Motor neuron (in vitro differentiated cells): Measurements from ENCODE around the gene PLA1A. TPM values are rescaled to one million over a fixed set of nuclear protein-coding genes. Genes with fewer than 3 reads are reported as not detected.

Experiments
- ATAC-seq, 8 experiments: fragments of 200-7000 bp; cut with Tn5 transposase; replicated peaks in 6 of 8; 2 replicates each; pipeline ENCODE4 v1.8.0; 2021; ENCODE audit warnings: mild to moderate bottlenecking in 8 of 8, moderate library complexity in 8 of 8
- H3K27ac ChIP-seq, 2 donors: fragments of 250-450 bp; sonication (Bioruptor Pico); 2 replicates each; pipeline ENCODE4 v1.9.0; 2021; ENCODE audit warnings: antibody characterized with exemption in 2 of 2, mild to moderate bottlenecking in 2 of 2, moderate library complexity in 1 of 2
- H3K4me1 ChIP-seq, 2 donors: fragments of 250-450 bp; sonication (Bioruptor Pico); replicated peaks in 1 of 2; 2 replicates each; pipeline ENCODE4 v1.6.1; 2021; ENCODE audit warnings: antibody characterized with exemption in 2 of 2, mild to moderate bottlenecking in 2 of 2, moderate library complexity in 1 of 2
- H3K4me3 ChIP-seq, 5 donors: fragments of 250-450 bp; sonication (Bioruptor Pico); 2 replicates each; pipeline ENCODE4 v1.9.0; 2021; ENCODE audit warnings: antibody characterized with exemption in 5 of 5, mild to moderate bottlenecking in 5 of 5, moderate library complexity in 4 of 5
- WGBS, 10 experiments: fragments of 450-650 bp; shearing (Covaris generic); methylation state at CpG; one replicate each; pipeline ENCODE4 v1.0.0; 2022; 5-methylcytosine and 5-hydroxymethylcytosine counted together
- in situ Hi-C, 9 experiments: fragments of 400-800 bp; cut with MboI; loops; one replicate each; pipeline ENCODE4 v1.15.0; 2021; ENCODE audit warnings: low sequenced_read_pairs in 9 of 9, low pct_unique_long_range_greater_than_20kb in 2 of 9; ENCODE audit not compliant: unreplicated experiment in 9 of 9
- total RNA-seq, 8 experiments: library from RNA; unstranded; fragments of 300-600 nt; gene quantifications; 2 replicates each; pipeline versions ENCODE4 v1.2.3 to v1.2.4, GENCODE V29; 2022

The PLA1A gene
- total RNA-seq, 8 experiments from 2014 or later, result 0.93 TPM; not detected in 7

GRCh38 chr3:119625451-119626153 is 27.9 kb downstream of the PLA1A start:
- in situ Hi-C loops, result no loop called here
- no peak overlapping the region for H3K4me3 ChIP-seq
- WGBS, 10 experiments, result 20 to 100% (median 56%) methylated on average over 1 to 6 of the region's 8 CpGs; no CpG with 5 or more reads in 2 of the 10 experiments
- ATAC-seq, result peak in 5 of 8 experiments; percentile 4 to 49 (median 26)
- peaks cover 4 to 6% of the 10 kb centered on the region in 2 donors for H3K4me1 ChIP-seq
- no peak overlapping the region for H3K27ac ChIP-seq

DNA sequence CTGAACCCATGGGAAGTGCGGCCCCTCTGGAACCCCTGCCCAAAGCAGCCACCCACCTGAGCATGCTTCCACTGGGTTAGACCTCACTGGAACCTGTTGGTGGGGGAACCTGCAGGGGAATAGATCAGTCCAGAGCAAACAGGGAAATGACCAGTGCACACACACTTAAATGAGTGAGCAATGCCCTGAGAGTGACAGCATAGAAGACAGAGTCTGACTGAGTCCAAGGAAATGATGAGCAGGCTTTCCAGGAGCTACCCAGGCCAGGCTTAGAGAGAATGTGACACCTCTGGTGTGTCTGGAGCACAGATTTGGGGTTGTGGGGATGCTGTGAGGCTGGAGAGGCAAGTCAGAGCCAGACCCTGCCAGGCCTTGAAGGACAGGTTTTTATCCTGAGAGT is 28.5 kb downstream of the PLA1A start:
- peak in 1 of 8 experiments; percentile 16 for ATAC-seq
- 67% methylated on average over 1 of the region's 1 CpG; no CpG with 5 or more reads in 9 of the 10 experiments for WGBS, 10 experiments
- in situ Hi-C loops, result no loop called here

GRCh38 chr3:119627461-119627860 is 29.8 kb downstream of the PLA1A start:
- peaks cover 5 to 6% of the 10 kb centered on the region in 2 donors for H3K4me1 ChIP-seq
- WGBS, 10 experiments, result 37 to 93% (median 67%) methylated on average over 2 to 4 of the region's 8 CpGs; no CpG with 5 or more reads in 4 of the 10 experiments
- no peak for ATAC-seq
- no peak overlapping the region for H3K27ac ChIP-seq
- in situ Hi-C loops, result no loop called here
- H3K4me3 ChIP-seq, result no peak overlapping the region

More for the DNA sequence above, 28.5 kb downstream of the PLA1A start:
- peaks cover 5 to 6% of the 10 kb centered on the region in 2 donors for H3K4me1 ChIP-seq
- no peak overlapping the region for H3K27ac ChIP-seq
- no peak overlapping the region for H3K4me3 ChIP-seq

GRCh38 chr3:119628390-119628789 is 30.7 kb downstream of the PLA1A start:
- no peak for ATAC-seq
- WGBS, 10 experiments, result 57 to 100% (median 80%) methylated on average over 1 to 4 of the region's 4 CpGs; no CpG with 5 or more reads in 3 of the 10 experiments
- no peak overlapping the region for H3K4me3 ChIP-seq
- H3K4me1 ChIP-seq, result peaks cover 5 to 6% of the 10 kb centered on the region in 2 donors
- no peak overlapping the region for H3K27ac ChIP-seq
- in situ Hi-C loops, result no loop called here

- Histone ChIP-seq H3K27ac (no peak overlapping the region), H3K4me3 (no peak overlapping the region), H3K4me1 (peaks cover 5 to 6% of the 10 kb centered on the region in 2 donors)
- in situ Hi-C loops, result no loop called here
- 0 to 100% methylated on average over 1 of the region's 1 CpG; no CpG with 5 or more reads in 8 of the 10 experiments for WGBS, 10 experiments
- peak in 2 of 8 experiments; percentile 39 to 50 for ATAC-seq
Observed at GRCh38 chr3:119628816-119629445, 31.2 kb downstream of the PLA1A start.

DNA sequence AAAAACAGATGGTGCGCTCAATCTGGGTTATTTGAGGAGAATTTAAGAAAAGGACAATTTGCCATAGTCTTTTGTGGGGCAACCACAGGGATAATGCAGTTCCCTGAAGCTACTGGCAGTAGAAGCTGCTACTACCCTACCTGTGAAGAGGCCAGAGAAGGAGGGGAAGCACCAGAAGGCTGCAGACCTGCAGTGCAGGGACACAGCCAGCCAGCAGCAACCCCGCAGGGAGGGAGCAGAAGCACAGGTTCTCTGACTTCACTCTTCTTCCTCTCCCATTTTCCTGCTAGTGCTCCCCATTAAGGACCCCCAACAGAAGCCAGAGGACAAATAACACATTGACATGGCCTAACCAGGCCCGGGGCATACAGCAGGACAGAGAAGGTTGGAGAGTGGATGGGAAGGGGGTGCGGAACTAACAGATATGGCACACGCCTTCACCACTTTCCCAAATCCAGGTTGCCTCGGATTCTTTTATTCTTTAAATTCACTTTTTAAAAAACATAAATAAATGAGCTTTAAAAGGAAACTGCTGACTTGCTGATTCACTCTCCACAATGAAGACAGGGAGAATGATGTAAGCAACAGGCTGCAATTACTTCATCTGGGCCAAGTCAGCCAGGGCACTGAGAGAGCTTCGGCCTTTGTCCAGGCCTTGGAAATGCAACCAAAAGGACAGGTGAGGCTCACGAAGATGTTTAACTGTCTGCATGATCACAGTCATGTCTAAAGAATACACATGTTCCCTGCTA is 32.6 kb downstream of the PLA1A start:
- no peak overlapping the region for H3K27ac ChIP-seq
- 53 to 100% (median 87%) methylated on average over 1 to 8 of the region's 8 CpGs for WGBS, 10 experiments
- H3K4me3 ChIP-seq, result no peak overlapping the region
- in situ Hi-C loops, result no loop called here
- peak in 7 of 8 experiments; percentile 61 to 92 (median 83) for ATAC-seq
- peaks cover 5 to 6% of the 10 kb centered on the region in 2 donors for H3K4me1 ChIP-seq

DNA sequence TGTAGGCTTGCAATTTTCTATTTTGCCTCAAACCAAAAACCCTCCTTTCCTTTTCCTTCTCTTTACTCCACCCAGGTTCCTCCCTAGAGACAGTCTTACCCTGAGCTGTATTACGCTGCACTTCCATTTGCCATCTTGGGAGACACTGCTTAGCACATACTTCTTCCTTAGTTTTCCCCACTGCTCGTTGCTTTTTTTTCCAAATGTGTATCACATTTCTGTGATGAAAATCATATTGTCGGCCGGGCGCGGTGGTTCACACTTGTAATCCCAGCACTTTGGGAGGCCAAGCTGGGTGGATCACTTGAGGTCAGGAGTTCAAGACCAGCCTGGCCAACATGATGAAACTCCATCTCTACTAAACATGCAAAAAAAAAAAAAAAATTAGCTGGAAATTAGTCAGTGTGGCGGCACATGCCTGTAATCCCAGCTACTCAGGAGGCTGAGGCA is 33.2 kb downstream of the PLA1A start:
- in situ Hi-C loops, result no loop called here
- Histone ChIP-seq H3K4me3 (no peak overlapping the region), H3K27ac (no peak overlapping the region), H3K4me1 (peaks cover 5 to 6% of the 10 kb centered on the region in 2 donors)
- 50 to 98% (median 90%) methylated on average over 1 to 7 of the region's 7 CpGs; no CpG with 5 or more reads in 1 of the 10 experiments for WGBS, 10 experiments
- peak in 6 of 8 experiments; percentile 26 to 70 (median 44) for ATAC-seq

DNA sequence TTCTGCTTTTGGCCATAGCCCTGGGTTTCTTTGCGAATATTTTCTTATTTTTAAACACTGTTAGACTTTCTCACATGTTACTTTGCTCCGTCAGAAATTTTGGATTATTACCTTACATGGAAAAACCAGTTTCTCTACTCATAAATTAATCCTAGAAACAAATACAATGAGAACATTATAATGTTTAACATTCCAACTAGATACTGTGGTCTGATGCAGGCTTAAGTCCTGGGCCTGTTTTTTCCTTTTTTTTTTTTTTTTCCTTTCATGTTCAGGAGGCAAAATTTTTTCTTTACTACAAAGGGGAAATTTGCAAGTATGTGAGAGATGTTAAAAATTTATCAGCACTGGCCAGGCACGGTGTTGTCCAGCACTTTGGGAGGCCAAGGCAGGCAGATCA is 33.8 kb downstream of the PLA1A start:
- no peak overlapping the region for H3K27ac ChIP-seq
- peaks cover 5 to 6% of the 10 kb centered on the region in 2 donors for H3K4me1 ChIP-seq
- in situ Hi-C loops, result no loop called here
- H3K4me3 ChIP-seq, result no peak overlapping the region
- ATAC-seq, result no peak
- 9 to 100% (median 88%) methylated on average over 1 to 3 of the region's 3 CpGs for WGBS, 10 experiments

DNA sequence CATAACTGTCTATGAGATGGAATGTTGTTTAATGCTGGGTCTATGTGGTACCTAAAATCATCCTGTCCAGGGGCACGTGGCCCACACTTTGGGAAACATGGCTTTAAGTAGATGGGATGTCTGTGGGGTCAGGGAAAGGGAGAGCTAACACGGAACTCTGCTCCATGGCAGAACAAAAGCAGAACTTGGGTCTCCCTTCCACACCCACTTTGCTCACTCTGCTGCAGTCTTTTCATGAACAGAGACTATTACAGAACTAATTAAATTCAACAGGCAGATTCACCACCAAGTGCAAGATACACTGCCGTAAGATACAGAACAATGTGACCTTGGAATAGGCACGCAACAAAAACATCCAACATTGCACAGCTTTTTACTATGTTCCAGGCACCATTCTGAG is 34.5 kb downstream of the PLA1A start:
- peaks cover 5 to 6% of the 10 kb centered on the region in 2 donors for H3K4me1 ChIP-seq
- in situ Hi-C loops, result no loop called here
- ATAC-seq, result peak in 2 of 8 experiments; percentile 29 to 48
- 54 to 94% (median 89%) methylated on average over 2 to 4 of the region's 4 CpGs; no CpG with 5 or more reads in 3 of the 10 experiments for WGBS, 10 experiments
- no peak overlapping the region for H3K4me3 ChIP-seq
- H3K27ac ChIP-seq, result no peak overlapping the region

DNA sequence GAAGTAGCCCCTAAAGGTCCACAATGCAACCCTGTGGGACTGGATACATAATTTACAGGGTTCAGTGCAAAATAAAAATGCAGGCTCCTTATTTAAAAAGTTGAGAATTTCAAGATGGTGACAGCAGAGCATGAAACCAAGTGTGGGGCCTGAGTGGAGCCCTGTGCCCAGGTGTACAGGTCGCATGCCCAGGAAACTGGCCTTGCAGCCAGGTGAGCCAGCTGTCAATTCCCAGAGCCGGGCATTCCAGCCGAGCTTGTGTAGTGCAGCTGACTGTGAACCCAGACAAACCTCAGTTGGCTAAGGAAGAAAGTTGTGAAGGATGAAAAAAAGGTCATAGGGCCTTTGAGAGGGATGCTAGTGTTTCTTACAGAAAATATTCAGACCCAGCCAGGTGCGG is 35.1 kb downstream of the PLA1A start:
- Histone ChIP-seq H3K4me1 (peaks cover 5 to 6% of the 10 kb centered on the region in 2 donors), H3K27ac (no peak overlapping the region), H3K4me3 (no peak overlapping the region)
- in situ Hi-C loops, result no loop called here
- 60 to 100% (median 73%) methylated on average over 1 to 4 of the region's 4 CpGs; no CpG with 5 or more reads in 2 of the 10 experiments for WGBS, 10 experiments
- no peak for ATAC-seq

- Histone ChIP-seq H3K27ac (no peak overlapping the region), H3K4me3 (no peak overlapping the region), H3K4me1 (peaks cover 10 to 11% of the 10 kb centered on the region in 2 donors)
- in situ Hi-C loops, result no loop called here
- WGBS, 10 experiments, result 53 to 100% (median 90%) methylated on average over 2 to 6 of the region's 10 CpGs; no CpG with 5 or more reads in 3 of the 10 experiments
- peak in 1 of 8 experiments; percentile 36 for ATAC-seq
Observed at GRCh38 chr3:119635719-119636118, 38.0 kb downstream of the PLA1A start.

GRCh38 chr3:119636249-119636648 is 38.6 kb downstream of the PLA1A start:
- in situ Hi-C loops, result no loop called here
- WGBS, 10 experiments, result 0 to 100% (median 44%) methylated on average over 1 of the region's 1 CpG; no CpG with 5 or more reads in 6 of the 10 experiments
- no peak for ATAC-seq
- Histone ChIP-seq H3K4me3 (no peak overlapping the region), H3K27ac (no peak overlapping the region), H3K4me1 (peaks cover 10 to 11% of the 10 kb centered on the region in 2 donors)
